GM18858 (cell line): ENCODE measurements around the gene ARMH3.
A peak's percentile ranks its signal among the peaks of the same experiment; 100 is the strongest.

Experiments
- ATAC-seq: cut with Tn5 transposase; IDR thresholded peaks from one replicate; pipeline ENCODE4 v1.9.1; 2021; ENCODE audit not compliant: unreplicated experiment

ARMH3 gene

GRCh38 chr10:101940916-101941315 is 115.1 kb downstream of the ARMH3 start:
- ATAC-seq = no peak

- ATAC-seq = no peak
These were observed 116.2 kb downstream of the ARMH3 start for GRCh38 chr10:101939729-101940128.

GRCh38 chr10:101939008-101939648 is 116.8 kb downstream of the ARMH3 start:
- no peak for ATAC-seq

GRCh38 chr10:101938305-101939007 is 117.5 kb downstream of the ARMH3 start:
- ATAC-seq = no peak

DNA sequence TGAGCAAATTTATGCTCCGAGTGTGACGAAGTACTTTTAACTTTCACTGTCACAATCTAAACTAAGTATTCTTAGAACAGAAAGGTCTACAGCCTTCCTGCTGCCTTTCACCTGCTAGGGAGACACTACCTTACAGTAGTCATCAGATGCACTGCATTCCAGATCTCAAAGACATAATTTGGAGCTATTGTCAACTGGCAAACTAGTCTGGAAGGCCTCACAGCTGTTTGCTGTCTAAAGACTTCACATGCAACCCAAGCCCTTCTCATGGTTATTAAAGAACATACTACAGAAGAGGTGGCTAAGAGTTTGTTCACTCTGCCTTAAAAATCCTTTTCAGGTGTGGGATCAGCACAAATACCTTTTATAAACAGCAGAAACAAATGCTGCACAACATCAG is 120.5 kb downstream of the ARMH3 start:
- no peak for ATAC-seq

DNA sequence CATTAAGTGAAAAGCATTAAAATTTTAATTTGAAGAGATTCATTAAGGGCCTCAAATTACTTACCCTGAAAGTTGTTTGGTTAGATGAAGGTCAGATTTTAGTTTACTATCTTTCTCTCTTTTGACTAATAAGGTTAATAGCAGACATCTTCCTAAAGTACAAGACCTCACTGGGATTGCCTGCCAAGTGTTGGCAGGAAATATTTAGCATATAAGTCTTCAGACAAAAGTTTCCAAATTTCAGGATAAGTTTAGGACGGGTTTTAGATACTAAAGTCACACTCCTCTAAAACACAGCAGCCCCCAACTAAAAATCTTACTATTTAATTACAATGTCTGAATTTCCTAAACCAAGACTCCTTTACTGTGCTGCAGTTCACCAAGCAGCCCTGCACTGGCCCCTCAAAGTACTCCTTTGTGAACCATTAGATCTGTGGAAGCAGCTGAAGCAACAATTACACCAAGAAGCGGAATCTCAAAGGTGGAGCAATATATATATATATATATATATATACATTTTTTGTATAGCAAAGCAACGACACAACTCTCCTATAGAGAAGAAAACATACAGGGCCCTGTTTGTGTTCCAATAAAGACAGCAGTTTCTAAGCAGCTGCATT is 121.2 kb downstream of the ARMH3 start:
- no peak for ATAC-seq

DNA sequence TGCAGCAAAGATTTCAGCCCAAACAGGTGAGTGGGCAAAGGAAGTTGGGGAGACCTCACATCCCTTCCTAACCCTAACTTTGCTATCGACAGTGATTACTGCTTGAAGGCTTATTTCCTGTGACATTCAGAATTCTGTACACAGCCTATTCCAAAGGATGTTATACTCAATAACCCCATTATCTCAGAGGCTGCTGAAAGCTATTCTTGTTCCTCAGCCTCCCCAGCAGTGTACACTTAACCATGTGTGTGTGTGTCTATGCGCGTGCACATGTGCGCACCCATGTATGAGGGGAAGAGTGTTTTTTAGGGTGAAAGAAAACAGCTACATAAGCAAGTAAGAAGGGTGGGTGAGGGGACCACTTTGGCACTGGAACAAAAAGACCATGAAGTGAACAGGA is 122.0 kb downstream of the ARMH3 start:
- no peak for ATAC-seq

- ATAC-seq = no peak
These were observed 123.8 kb downstream of the ARMH3 start for GRCh38 chr10:101932183-101932582.

DNA sequence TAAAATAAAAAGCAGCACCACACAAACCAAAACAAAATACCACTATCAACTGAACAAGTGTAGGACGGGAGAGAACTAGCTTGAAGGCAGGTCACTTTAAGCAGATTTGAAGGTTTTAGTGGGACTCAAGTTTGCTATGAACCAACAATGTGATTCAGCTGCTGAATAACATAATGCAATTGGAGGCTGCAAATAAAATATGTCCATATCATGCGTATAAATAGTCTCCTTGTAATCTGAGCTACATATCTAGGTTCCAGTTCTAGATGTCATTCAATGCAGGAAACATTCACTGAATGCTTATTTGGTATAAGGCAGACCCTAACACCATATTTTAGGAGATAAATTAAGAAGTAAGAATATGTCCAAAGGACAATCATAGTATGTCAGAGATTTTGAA is 130.9 kb downstream of the ARMH3 start:
- ATAC-seq = no peak

DNA sequence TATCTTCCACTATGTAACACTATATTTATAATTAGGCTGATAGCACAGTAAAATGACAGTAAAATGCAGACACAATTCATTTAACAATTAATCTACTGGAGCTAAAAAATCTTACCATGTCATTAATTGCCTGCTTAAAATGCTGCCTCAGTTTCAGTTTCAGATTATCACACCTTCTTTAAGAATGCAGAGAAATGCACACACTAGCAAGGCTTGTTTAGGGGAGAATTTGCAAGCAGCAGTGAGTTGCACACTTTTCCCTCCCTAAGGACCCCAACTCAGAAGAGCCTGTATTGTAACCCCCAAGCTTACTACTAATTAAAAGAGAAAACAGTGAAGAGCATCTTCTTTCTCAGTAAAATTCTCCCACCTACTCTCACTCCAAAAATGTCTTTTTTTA is 132.7 kb downstream of the ARMH3 start:
- ATAC-seq = no peak

DNA sequence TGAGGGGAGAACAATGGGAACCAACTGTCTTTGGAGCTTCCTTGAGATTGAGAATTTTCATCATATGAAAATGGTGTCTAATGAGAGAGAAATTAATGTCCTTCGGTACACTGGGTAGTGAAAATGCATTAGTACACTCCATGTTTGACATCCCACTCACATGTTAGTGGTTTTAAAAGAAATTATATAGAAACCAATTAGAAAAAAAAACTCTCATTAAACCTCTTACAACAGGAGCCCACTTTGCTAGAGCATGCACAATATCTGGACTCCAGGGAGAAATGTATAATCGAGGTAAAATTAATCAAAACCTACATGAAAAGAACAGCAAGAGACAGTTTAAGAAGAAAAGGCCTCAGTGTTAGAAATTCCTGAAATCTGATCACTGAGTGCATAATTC is 133.1 kb downstream of the ARMH3 start:
- no peak for ATAC-seq

- no peak for ATAC-seq
These were observed 135.4 kb downstream of the ARMH3 start for GRCh38 chr10:101920546-101920945.

GRCh38 chr10:101919026-101919770 is 136.8 kb downstream of the ARMH3 start:
- no peak for ATAC-seq

GRCh38 chr10:101912561-101913179 is 143.3 kb downstream of the ARMH3 start:
- no peak for ATAC-seq

GRCh38 chr10:101906586-101907183 is 149.3 kb downstream of the ARMH3 start:
- no peak for ATAC-seq

GRCh38 chr10:101905251-101905650 is 150.7 kb downstream of the ARMH3 start:
- no peak for ATAC-seq

DNA sequence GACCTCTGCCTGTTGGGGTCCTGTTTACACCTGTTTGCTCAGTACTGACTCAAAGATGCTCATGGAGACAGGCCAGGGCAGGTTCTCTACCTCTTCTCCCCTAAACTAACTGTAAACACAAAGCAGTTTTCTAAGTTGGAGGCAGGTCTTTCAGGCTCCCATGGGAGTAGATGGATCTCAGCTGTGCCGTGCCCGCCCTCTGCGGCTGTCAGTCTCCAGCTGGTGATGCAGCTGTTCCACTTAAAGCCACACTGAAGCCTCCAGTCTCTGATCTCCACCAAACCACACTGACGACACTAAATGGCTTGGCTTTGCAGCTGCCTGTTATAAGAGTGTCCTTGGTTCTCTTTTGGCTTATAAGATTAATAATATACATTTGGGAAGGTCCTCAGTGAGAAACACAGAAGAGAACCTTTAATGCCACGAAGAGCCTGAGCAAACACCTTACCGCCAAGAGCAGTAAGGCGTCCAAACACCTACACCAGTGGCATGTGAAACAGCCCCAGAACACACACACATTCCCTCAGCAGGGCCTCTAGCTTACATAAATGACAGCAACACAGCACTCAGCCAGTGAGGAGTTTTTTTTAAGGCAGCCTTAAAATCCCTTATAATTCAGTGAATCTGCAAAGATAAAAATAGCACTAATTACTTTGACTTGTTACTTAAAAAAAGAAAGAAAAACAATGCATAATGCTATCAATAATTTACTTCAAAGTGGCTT is 152.0 kb downstream of the ARMH3 start:
- ATAC-seq = peak; percentile 60

GRCh38 chr10:101902820-101903145 is 153.2 kb downstream of the ARMH3 start:
- no peak for ATAC-seq

- no peak for ATAC-seq
These were observed 153.7 kb downstream of the ARMH3 start for GRCh38 chr10:101902032-101902819.

DNA sequence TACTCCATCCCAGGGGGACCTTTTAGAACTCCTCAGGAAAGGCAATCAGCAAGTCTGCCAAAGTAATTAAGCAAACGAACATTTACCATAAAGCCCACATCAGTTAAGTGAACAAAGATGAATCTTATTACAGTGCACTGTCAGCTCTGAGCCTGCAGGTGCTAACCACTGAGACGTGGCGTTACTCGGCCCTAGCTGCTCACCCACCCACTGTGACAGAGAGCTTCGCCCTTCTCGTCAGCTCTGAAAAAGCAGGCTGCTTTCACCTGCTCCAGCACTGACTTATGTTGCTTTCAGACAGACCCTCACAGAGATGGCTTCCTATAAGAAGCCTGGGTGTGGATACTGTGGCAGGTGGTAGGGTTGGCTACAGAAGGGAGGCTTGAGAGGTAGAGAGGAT is 154.6 kb downstream of the ARMH3 start:
- peak; percentile 28 for ATAC-seq
